GM18502 (cell line): ENCODE measurements around the gene IFITM5.
"Not testable (repeated sequence)": the region's sequence is repeated elsewhere in the genome, so short reads cannot be mapped to it uniquely, and the experiment has no call there.

ENCODE experiments used
- ATAC-seq: cut with Tn5 transposase; IDR thresholded peaks from one replicate; pipeline ENCODE4 v1.9.1; 2021; ENCODE audit warnings: mild to moderate bottlenecking; ENCODE audit not compliant: unreplicated experiment, poor library complexity

IFITM5 gene

GRCh38 chr11:313787-314553 lies 14.6 kb upstream of the IFITM5 start, which contains the start of gene IFITM1:
Gene IFITM1 (plus strand): TSS chr11:314040. CDS start chr11:314171, 131 bp downstream.
- peak; percentile 38 for ATAC-seq

- peak; percentile 7 for ATAC-seq
Measured at GRCh38 chr11:313304-313786, 14.0 kb upstream of the IFITM5 start.

DNA sequence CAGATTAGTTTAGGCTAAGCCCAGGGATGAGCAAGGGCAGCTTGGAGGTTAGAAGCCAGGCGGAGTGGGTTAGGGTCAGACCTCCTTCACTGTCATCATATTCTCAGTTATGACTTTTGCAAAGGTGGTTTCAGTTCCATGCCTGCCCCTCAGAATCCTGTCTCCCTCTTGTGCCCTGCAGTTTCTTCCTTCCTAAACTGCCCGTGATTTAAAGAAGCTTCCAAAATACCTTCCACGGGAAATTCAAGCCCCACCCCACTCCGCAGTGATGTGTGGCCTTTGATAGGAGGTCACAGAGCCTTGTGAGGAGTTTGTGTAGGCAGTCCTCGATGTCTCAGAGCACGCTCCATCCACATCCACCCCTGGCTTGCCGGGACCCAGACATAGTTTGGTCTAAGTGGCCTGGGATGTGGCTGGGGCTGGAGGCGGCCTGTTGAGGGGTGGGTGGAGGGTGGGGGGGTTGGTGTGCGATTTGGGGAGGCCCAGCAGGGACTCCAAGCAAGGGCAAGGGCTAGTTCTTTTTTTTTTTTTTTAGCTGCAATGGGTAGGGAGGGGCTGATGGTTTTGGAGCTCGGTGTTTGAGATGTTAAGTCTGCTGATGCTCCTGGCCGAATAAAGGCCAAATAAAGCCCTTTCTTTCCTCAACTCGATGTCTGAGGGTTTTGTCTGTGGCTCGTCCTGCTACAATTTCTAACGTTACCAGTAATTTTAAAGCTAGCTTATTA lies 12.9 kb upstream of the IFITM5 start:
- no peak for ATAC-seq

- peak; percentile 42 for ATAC-seq
Measured at GRCh38 chr11:311013-311748, 11.9 kb upstream of the IFITM5 start.

GRCh38 chr11:309979-310572 lies 10.8 kb upstream of the IFITM5 start:
- ATAC-seq, result not testable (repeated sequence)

- ATAC-seq, result not testable (repeated sequence)
Measured at GRCh38 chr11:308740-309665, 9.7 kb upstream of the IFITM5 start.

- not testable (repeated sequence) for ATAC-seq
Measured at GRCh38 chr11:307766-308708, 8.7 kb upstream of the IFITM5 start, which contains the start of gene IFITM2. Gene IFITM2 (plus strand): TSS chr11:307816. CDS start chr11:308193, 377 bp downstream.

- no peak for ATAC-seq
Measured at GRCh38 chr11:306645-307371, 7.5 kb upstream of the IFITM5 start.

DNA sequence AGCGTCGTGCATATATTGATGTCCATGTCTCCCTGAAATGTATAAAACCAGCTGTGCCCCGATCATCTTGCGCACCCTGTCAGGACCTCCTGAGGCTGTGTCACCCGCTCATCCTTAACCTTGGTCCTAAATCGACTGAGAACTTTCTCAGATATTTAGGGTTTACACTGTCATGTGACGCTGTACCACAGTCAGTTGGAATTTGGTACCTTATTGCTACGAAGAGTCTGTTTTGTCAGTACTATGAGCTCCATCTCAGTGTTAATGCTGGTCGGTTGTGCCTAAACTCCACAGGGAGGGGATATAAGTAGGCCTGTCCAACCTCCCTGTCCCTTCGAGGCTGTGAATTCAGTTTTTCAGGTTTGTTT lies 6.5 kb upstream of the IFITM5 start:
- no peak for ATAC-seq

DNA sequence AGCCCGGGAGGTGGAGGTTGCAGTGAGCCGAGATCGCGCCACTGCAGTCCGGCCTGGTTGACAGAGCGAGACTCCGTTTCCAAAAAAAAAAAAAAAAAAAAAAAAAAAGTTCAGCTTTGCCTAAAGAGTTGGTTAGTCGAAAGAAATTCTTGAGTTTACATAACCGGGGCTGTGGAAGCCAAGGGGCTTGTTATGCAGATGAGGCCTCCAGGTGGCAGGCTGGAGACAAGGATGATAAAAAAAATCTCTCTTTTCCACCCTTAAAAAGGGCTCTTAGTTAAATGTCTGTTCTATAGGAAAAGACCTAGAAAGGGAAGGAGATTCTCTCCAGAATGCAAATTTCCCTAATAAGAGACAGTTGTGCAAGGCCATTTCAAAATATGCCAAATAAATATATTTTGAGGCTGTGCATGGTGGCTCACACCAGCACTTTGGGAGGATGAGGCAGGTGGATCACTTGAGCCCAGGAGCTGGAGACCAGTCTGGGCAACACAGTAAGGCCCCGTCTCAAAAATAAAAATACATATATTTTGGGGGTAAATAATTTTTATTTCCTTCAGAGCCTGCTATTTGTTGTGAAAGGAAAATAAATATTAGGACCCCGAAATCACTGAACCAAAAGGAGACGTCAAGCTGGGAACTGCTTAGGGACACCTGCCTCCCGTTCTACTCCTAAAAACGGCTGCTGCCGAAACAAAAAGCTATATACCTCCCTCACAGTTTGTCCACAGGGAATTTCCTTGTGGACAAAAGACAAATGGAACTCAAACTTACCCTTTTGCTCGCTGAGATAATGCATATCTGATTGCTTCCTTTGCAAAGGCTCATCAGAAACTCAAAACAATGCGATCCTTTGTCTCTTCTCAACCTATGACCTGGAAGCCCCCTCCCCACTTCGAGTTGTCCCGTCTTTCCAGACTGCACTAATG lies 5.9 kb upstream of the IFITM5 start:
- ATAC-seq, result no peak

DNA sequence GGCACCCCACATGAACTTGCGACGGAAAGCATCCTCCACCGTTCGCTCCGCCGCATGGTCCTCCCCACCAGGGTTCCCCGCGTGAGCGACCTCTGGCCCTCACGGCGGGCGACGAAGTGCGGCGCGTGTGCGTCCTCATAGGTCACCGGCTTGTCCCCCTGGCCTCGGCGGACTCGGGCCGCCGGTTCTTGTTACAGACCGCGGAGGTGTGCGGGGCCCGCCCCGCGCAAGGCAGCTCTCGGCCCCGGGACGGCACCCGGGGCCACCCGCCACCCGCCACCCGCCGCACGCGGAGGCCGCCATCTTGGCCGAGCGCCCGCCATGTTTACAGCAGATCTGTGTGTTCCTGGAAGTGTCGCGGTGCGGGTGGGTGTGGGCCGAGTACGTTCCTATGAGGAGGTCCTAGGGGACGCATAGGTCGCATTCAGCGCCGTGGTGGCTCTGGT lies 4.8 kb upstream of the IFITM5 start:
- ATAC-seq, result no peak

GRCh38 chr11:303363-303762 lies 4.0 kb upstream of the IFITM5 start:
- no peak for ATAC-seq

DNA sequence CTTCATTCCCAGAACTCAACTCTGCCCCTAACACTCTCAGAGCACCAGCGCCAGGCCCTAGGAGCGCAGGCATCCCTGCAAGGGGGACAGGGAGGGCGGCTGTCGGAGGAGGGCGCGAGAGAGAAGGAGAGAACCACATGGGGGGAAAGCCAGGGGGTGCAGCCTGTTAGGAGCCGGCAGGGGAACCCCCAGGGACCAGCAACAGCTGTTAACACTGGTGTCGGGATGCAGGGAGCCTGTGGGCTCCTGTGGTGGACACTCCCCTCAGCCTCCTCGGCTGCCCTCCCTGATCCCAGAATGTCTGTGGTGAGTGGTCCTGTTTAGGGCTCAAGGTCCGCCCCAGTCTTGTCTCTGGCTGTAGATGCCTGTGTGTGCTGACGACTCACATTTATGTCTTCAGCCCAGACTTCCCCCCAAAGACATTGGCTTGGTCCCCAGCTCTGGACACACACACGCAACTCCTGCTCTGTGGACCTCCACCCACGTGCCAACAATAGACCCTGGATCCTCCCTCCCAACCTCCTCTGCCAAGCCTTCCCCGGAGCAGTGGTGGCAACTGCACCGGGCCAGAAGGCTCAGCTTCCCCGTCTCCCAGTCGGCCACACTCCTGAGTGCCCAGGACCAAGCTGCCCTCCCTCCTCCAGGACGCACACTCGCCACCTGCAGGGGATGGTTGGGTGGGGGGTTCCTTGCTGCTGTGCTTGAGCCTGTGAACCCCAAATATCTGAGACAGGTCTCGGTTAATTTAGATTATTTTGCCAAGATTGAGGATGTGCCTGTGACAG lies 817 bp upstream of the IFITM5 start:
- no peak for ATAC-seq

DNA sequence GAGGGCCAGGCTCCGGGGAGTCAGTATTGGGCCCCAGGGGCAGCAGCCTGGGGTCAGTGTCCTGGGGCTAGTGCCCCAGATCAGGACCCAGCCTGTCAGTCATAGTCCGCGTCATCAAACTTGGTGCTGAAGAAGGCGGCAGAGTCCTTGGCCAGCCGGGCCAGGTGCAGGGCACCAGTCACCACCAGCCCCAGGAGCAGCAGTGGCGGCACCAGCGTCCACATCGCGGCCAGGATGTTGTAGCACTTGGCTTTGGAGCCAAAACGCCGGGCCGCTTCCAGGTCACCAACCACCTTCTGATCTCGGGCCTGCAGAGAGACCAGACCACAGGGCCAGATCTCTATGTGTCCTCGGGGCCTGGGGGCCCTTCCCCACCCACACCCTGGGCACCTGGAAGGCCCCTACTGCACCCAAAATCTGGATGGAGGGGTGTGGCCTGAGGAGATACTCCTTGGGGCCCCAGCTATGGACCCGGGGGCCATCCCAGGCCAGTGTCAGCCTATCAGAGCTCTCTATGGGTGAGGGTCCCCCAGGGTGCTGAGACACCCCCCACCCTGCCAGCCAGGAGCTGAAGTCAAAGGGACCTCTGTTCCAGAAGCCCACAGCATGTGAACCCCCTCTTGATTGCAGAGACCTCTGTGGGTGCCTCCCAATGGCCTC lies 790 bp downstream of the IFITM5 start:
- ATAC-seq, result no peak
